Testis (tissue), 3 donors: ENCODE measurements around the gene RAB22A. TPM values are rescaled to one million over a fixed set of nuclear protein-coding genes. Genes with fewer than 3 reads are reported as not detected.

Experiments
- DNase-seq: peaks from one replicate; pipeline ENCODE4 v3.0.0-alpha.2; 2019
- H3K27ac ChIP-seq, 2 donors: fragments of 200-600 bp; sonication (generic); one replicate each; pipeline ENCODE4 v1.5.1; 2019
- H3K27me3 ChIP-seq: fragments of 200-600 bp; sonication (generic); one replicate; pipeline ENCODE4 v1.5.1; 2019
- H3K36me3 ChIP-seq: fragments of 200-600 bp; sonication (generic); one replicate; pipeline ENCODE4 v1.5.1; 2017; ENCODE audit warnings: low read depth; ENCODE audit errors: missing control alignments
- H3K4me1 ChIP-seq: fragments of 200-600 bp; sonication (generic); one replicate; pipeline ENCODE4 v1.5.1; 2019
- H3K4me3 ChIP-seq, 2 donors: fragments of 200-600 bp; sonication (generic); one replicate each; pipeline ENCODE4 v1.5.1; 2017 to 2019
- H3K9me3 ChIP-seq: fragments of 200-600 bp; sonication (generic); one replicate; pipeline ENCODE4 v1.5.1; 2017
- CTCF ChIP-seq, 3 experiments: fragments of 450-650 bp in 2 of 3; fragments of 200-600 bp in 1 of 3; sonication (generic) in 1 of 3; IDR thresholded peaks; one replicate each; pipeline ENCODE4 v1.5.1; 2016 to 2019; ENCODE audit warnings: antibody characterized with exemption in 3 of 3, mild to moderate bottlenecking in 2 of 3, moderate library complexity in 1 of 3
- POLR2A ChIP-seq: fragments of 450-650 bp; IDR thresholded peaks from one replicate; pipeline ENCODE4 v1.6.1; 2017; ENCODE audit warnings: antibody characterized with exemption, mild to moderate bottlenecking, moderate library complexity
- WGBS, 2 donors: methylation state at CpG; one replicate each; pipeline ENCODE4 v1.1.5; 2018; 5-methylcytosine and 5-hydroxymethylcytosine counted together
- intact Hi-C: fragments of 100-400 bp; cut with DNase I; formaldehyde crosslinking; loops from one replicate; pipeline ENCODE4 v1.15.1; 2023; ENCODE audit warnings: low total_unique reads
- polyA plus RNA-seq: library from polyadenylated mRNA; stranded (reverse); fragments of 350-450 nt; fragmentation: Illumina TruSeq; extraction: RNeasy Lipid Tissue Mini Kit (QIAGEN cat#74804); gene quantifications from one replicate; pipeline ENCODE4 v1.2.3, GENCODE V29; 2014; ENCODE audit warnings: low read depth, low replicate concordance; ENCODE audit not compliant: insufficient read depth
- total RNA-seq, 2 donors: library from RNA; depleted of rRNA; stranded (reverse); fragments of >200 nt; gene quantifications; one replicate each; pipeline ENCODE4 v1.2.3, GENCODE V29; 2016

The RAB22A gene
- total and polyA plus RNA-seq, 3 donors from 2014 or later: 11.2 to 20.8 (median 19.2) TPM

GRCh38 chr20:58267389-58268215 is 41.9 kb upstream of the RAB22A start:
- no peak for TF ChIP-seq CTCF (IDR thresholded peaks at IDR 0.05)
- TF ChIP-seq POLR2A: no peak
- no peaks in the 10 kb centered on the region for H3K9me3 ChIP-seq
- DNase-seq: no peak
- H3K4me1 ChIP-seq: no peaks in the 10 kb centered on the region
- H3K27ac ChIP-seq: no peak overlapping the region
- no peak overlapping the region for H3K4me3 ChIP-seq
- H3K27me3 ChIP-seq: no peaks in the 10 kb centered on the region
- WGBS, 2 donors: 84 to 96% methylated on average over 9 of the region's 9 CpGs
- no peaks in the 10 kb centered on the region for H3K36me3 ChIP-seq
- intact Hi-C loops: no loop called here

- 78 to 85% methylated on average over 7 of the region's 7 CpGs for WGBS, 2 donors
- no peak for TF ChIP-seq POLR2A
- TF ChIP-seq CTCF (IDR thresholded peaks at IDR 0.05): no peak
- Histone ChIP-seq H3K36me3 (no peaks in the 10 kb centered on the region), H3K9me3 (no peaks in the 10 kb centered on the region), H3K27ac (no peak overlapping the region), H3K27me3 (no peaks in the 10 kb centered on the region), H3K4me1 (no peaks in the 10 kb centered on the region), H3K4me3 (no peak overlapping the region)
- intact Hi-C loops: no loop called here
- no peak for DNase-seq
These were observed 41.1 kb upstream of the RAB22A start for GRCh38 chr20:58268421-58268821.

- H3K36me3 ChIP-seq: no peaks in the 10 kb centered on the region
- H3K4me1 ChIP-seq: no peaks in the 10 kb centered on the region
- H3K27ac ChIP-seq: no peak overlapping the region
- no peaks in the 10 kb centered on the region for H3K27me3 ChIP-seq
- TF ChIP-seq POLR2A: no peak
- DNase-seq: no peak
- H3K9me3 ChIP-seq: no peaks in the 10 kb centered on the region
- intact Hi-C loops: no loop called here
- no peak overlapping the region for H3K4me3 ChIP-seq
- WGBS, 2 donors: 79 to 82% methylated on average over 13 of the region's 13 CpGs
These were observed 40.4 kb upstream of the RAB22A start for GRCh38 chr20:58268936-58269619.

GRCh38 chr20:58271606-58272351 is 37.7 kb upstream of the RAB22A start:
- H3K27me3 ChIP-seq: no peaks in the 10 kb centered on the region
- H3K4me1 ChIP-seq: no peaks in the 10 kb centered on the region
- H3K9me3 ChIP-seq: no peaks in the 10 kb centered on the region
- H3K36me3 ChIP-seq: no peaks in the 10 kb centered on the region
- H3K4me3 ChIP-seq: no peak overlapping the region
- 92 to 95% methylated on average over 9 of the region's 9 CpGs for WGBS, 2 donors
- intact Hi-C loops: no loop called here
- H3K27ac ChIP-seq: no peak overlapping the region
- no peak for DNase-seq
- TF ChIP-seq POLR2A (no peak), CTCF (IDR thresholded peaks at IDR 0.05) (no peak)

GRCh38 chr20:58274384-58274783 is 35.1 kb upstream of the RAB22A start:
- no peak for TF ChIP-seq POLR2A
- no peak for TF ChIP-seq CTCF (IDR thresholded peaks at IDR 0.05)
- intact Hi-C loops: no loop called here
- no peak overlapping the region for H3K4me3 ChIP-seq
- no peak overlapping the region for H3K27ac ChIP-seq
- H3K4me1 ChIP-seq: no peaks in the 10 kb centered on the region
- no peaks in the 10 kb centered on the region for H3K36me3 ChIP-seq
- DNase-seq: no peak
- no peaks in the 10 kb centered on the region for H3K27me3 ChIP-seq
- no peaks in the 10 kb centered on the region for H3K9me3 ChIP-seq
